Measurements from ENCODE around the gene CCL24.
"Not testable (repeated sequence)": the region's sequence is repeated elsewhere in the genome, so short reads cannot be mapped to it uniquely, and the experiment has no call there.

The CCL24 gene, protein sequence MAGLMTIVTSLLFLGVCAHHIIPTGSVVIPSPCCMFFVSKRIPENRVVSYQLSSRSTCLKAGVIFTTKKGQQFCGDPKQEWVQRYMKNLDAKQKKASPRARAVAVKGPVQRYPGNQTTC

DNA sequence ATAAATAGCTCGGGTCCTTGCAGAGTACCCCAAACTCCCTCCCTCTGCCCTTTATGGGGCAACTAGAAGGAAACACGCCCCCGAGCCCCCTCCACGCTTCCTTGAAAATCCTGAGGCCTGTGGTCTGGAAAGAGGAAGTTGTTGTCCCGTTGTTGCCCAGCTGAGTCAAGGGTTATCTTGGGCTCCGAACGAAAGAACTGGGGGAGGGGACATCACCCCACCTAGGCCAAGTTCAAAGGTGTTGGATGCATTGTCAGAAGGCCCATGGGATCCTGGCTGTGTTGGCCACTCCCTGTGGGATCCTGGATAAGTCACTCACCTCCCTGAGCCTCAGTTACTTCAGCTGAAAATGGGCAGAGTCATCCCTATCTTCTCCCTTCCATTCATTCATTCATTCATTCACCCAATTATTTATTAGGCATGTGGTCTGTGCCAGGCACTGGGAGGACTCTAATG lies at the start of gene CCL24:
Gene CCL24 (minus strand): TSS at position 26 of the 456 bp plus-strand sequence. CDS start 91 bp downstream, outside the sequence.
- no peak for DNase-seq (ENCODE audit: low spot score)

GRCh38 chr7:75861636-75862035 lies 48.0 kb upstream of the CCL24 start:
- DNase-seq (ENCODE audit: low spot score) = no peak

GRCh38 chr7:75858410-75858809 lies 44.8 kb upstream of the CCL24 start:
- DNase-seq (ENCODE audit: low spot score) = no peak

DNA sequence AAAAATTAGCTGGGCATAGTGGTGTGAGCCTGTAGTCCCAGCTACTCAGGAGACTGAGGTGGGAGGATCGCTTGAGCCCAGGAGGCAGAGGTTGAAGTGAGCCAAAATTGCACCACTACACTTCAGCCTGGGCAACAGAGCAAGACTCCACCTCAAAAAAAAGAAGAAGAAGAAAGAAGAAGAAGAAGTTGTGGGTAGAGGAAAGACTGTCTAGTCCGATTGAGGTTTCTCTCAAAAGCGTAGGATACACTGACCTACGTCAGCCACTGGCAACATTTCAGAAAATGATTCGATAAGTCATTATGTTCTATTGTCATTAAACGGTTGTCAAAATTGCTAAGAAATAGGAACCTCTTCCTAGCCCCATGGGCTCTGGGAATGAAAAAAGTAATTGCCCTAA lies 42.9 kb upstream of the CCL24 start:
- no peak for DNase-seq (ENCODE audit: low spot score)

DNA sequence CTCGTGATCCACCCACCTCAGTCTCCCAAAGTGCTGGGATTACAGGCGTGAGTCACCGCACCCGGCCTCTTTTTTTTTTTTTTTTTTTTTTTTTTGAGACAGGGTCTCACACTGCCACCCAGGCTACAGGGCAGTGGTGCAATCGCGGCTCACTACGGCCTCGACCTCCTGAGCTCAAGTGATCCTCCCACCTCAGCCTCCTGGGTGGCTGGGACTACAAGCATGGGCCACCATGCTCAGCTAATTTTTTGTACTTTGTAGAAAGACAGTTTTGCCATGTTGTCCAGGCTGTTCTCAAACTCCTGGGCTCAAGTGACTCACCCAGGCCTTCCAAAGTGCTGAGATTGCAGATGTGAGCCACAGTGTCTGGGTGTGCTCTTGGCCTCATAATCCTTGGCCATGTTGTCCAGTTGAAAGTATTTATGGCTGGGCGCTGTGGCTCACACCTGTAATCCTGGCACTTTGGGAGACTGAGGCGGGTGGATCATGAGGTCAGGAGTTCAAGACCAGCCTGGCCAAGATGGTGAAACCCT lies 41.3 kb upstream of the CCL24 start:
- not testable (repeated sequence) for DNase-seq (ENCODE audit: low spot score)

DNA sequence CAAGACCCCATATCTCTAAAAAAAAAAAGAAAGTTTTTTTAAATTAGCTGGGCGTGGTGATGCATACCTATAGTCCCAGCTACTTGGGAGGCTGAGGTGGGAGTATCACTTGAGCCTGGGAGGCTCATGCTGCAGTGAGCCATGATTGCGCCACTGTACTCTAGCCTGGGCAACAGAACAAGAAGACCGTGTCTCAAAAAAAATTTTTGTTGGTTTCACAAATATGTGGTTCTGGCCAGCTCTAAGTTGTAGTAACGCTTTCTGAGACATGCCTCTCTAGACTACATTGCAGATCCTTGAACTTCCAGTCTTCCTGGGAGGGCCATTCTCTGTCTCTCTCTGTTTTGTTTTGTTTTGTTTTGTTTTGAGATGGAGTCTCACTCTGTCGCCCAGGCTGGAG lies 40.6 kb upstream of the CCL24 start:
- DNase-seq (ENCODE audit: low spot score) = no peak

GRCh38 chr7:75850235-75850634 lies 36.6 kb upstream of the CCL24 start:
- DNase-seq (ENCODE audit: low spot score) = no peak

- DNase-seq (ENCODE audit: low spot score) = no peak
These were observed 36.0 kb upstream of the CCL24 start for GRCh38 chr7:75849573-75849972.

GRCh38 chr7:75847707-75848106 lies 34.1 kb upstream of the CCL24 start:
- DNase-seq (ENCODE audit: low spot score) = no peak

DNA sequence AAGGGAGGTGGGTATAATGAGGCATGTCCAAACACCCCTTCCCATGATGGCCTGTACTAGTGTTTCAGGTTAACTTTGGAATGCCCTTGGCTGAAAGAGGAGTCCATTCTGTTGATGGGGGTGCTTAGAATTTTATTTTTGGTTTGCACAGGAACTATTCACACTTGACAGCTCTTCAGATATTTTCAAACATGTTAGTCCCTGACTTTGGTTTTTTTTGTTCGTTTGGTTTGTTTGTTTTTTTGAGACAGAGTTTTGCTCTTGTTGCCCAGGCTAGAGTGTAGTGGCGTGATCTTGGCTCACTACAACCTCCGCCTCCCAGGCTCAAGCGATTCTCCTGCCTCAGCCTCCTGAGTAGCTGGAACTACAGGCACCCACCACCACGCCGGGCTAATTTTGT lies 31.5 kb upstream of the CCL24 start:
- not testable (repeated sequence) for DNase-seq (ENCODE audit: low spot score)

DNA sequence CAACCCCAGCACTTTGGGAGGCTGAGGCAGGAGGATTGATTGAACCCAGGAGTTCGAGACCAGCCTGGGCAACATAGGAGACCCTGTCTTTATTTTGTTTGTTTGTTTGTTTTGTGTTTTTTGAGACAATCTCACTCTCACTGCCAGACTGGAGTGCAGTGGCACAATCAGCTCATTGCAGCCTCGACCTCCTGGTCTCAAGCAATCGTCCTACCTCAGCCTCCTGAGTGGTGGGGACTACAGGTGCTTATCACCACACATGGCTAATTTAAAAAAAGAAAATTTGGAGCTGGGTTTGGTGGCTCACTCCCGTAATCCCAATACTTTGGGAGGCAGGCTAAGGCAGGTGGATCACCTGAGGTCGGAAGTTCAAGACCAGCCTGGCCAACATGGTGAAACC lies 30.6 kb upstream of the CCL24 start:
- no peak for DNase-seq (ENCODE audit: low spot score)

GRCh38 chr7:75843613-75844116 lies 30.1 kb upstream of the CCL24 start:
- DNase-seq (ENCODE audit: low spot score) = no peak

DNA sequence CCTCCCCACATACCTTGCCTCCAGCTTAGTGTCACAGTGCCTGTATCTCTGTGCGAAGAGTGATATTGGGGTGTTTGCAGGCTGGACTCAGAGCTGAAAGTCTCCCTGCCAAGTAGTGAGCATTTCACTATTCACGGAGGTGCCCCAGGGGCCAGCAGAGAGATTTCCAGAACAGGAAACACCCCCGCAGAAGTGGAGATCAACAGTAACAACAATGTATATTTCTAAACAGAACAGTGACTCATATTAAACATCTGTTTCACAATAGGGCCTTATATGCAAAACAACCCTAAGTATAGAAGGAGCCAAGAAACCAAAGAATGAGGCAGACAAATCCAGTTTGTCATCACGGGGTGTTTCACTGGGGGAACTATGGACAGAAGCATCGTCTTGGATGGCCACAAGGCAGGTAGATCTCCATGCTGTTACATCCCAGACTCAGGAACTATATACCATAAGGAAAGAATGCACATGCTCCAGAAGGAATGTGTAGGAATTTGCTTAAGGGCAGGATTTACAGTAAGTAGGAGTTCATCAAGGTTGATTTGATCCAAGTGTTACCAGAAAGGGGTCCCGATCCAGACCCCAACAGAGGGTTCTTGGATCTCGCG lies 29.3 kb upstream of the CCL24 start:
- DNase-seq (ENCODE audit: low spot score) = peak; percentile 28

DNA sequence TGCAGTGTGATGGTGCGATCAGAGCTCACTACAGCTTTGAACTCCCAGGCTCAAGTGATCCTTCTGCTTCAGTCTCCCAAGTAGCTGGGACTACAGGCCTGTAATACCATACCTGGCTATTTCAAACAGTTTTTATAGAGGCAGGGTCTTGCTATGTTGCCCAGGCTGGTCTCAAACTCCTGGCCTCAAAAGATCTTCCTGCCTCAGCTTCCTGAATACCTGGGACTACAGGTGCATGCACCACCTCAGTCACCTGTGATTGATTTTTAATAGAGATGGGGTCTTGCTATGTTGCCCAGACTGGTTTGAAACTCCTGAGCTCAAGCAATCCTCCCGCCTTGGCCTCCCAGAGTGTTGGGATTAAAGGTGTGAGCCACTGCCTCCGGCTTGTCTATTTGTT lies 26.4 kb upstream of the CCL24 start:
- no peak for DNase-seq (ENCODE audit: low spot score)

DNA sequence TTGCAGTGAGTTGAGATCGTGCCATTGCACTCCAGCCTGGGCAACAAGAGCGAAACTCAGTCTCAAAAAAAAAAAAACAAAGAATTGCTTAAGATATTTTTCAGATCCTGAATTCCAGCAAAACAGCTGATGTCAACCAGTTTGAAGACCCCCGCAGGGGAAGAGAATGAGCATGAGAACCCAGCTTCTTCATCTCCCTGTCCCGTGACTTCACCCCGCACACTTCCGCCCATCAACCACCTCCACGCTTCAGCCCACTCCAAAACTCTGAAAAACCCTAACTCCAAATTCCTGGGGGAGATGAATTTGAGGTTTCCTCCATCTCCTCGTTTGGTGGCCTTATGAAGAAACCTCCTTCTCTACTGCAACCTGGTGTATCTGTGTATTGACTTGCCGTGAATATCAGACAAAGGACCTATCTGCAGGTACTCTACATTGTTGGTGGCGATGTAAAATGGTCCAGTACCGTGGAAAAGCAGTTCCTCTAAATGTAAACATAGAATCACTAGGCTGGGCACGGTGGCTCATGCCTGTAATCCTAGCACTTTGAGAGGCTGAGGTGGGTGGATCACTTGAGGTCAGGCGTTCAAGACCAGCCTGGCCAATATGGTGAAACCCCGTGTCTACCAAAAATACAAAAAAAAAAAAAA lies 24.8 kb upstream of the CCL24 start:
- DNase-seq (ENCODE audit: low spot score) = not testable (repeated sequence)

DNA sequence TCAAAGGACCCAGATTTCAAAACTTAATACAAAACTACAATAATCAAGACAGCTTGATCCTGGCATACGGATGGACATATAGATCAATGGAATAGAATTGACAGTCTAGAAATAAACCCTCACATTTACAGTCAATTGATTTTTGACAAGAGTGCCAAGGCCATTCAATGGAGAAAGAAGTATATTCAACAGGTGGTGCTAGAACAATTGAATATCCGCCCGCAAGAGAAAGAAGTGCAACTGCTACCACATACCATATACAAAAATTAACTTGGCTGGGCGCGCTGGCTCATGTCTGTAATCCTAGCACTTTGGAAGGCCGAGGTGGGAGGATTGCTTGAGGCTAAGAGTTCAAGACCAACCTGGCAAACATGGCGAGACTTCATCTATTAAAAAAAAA lies 23.2 kb upstream of the CCL24 start:
- no peak for DNase-seq (ENCODE audit: low spot score)

DNA sequence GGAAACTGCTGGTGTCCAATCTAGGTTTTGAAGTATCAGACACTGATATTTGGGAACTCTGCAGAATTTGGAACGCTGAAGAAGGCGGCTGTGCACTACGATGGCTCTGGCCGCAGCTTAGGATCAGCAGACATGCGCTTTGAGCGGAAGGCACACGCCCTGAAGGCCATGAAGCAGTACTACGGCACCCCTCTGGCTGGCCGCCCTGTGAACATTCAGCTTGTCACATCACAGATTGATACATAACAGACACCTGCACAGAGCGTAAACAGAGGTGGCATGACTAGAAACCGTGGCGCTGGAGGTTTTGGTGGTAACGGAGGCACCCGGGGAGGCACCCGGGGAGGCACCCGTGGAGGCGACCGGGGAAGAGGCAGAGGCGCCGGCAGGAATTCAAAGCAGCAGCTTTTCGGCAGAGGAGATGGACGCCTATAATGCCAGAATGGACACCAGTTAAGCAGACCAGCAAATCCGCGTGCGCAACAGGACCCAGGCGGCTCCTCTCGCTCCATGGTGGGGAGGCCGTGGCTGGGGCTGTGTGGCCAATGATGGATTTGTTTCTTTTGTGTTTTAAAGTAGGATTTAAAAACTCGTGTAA lies 22.2 kb upstream of the CCL24 start:
- no peak for DNase-seq (ENCODE audit: low spot score)

DNA sequence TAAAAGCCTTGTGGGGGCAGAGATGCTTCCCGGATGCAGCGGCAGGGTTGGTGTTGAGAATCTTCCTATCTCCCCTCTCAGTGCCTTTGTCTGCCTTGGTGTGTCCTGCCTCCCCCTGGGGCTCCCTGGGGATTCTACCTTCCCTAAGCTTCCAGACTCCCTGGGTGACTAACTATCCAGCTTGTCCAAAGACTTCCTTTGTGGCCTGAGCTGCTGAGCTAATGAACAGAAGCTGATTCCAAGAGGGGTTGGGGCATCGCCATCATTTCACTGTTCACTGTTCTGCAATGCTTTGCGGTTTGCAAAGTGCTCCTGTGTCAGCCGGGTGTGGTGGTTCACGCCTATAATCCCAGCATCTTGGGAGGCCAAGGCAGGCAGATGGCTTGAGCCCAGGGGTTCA lies 20.1 kb upstream of the CCL24 start:
- not testable (repeated sequence) for DNase-seq (ENCODE audit: low spot score)

DNA sequence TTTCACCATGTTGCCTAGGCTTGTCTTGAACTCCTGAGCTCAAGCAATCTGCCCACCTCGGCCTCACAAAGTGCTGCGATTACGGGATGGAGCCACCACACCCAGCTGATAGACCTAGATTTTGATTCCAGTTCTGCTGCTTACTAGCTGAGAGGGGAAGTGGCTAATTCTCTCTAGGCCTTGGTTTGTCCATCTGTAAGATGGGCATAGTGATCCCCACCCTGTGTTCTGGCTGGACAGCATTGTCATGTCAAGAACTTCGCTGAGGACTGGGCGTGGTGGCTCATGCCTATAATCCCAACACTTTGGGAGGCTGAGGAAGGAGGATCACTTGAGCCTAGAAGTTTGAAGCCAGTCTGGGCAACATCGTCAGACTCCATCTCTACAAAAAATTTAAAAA lies 17.4 kb upstream of the CCL24 start:
- no peak for DNase-seq (ENCODE audit: low spot score)

DNA sequence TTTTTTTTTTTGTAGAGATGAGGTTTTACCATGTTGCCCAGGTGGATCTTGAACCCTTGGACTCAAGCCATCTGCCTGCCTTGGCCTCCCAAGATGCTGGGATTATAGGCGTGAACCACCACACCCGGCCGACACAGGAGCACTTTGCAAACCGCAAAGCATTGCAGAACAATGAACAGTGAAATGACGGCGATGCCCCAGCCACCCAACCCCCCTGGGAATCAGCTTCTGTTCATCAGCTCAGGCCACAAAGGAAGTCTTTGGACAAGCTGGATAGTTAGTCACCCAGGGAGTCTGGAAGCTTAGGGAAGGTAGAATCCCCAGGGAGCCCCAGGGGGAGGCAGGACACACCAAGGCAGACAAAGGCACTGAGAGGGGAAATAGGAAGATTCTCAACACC lies 16.1 kb upstream of the CCL24 start:
- DNase-seq (ENCODE audit: low spot score) = not testable (repeated sequence)

DNA sequence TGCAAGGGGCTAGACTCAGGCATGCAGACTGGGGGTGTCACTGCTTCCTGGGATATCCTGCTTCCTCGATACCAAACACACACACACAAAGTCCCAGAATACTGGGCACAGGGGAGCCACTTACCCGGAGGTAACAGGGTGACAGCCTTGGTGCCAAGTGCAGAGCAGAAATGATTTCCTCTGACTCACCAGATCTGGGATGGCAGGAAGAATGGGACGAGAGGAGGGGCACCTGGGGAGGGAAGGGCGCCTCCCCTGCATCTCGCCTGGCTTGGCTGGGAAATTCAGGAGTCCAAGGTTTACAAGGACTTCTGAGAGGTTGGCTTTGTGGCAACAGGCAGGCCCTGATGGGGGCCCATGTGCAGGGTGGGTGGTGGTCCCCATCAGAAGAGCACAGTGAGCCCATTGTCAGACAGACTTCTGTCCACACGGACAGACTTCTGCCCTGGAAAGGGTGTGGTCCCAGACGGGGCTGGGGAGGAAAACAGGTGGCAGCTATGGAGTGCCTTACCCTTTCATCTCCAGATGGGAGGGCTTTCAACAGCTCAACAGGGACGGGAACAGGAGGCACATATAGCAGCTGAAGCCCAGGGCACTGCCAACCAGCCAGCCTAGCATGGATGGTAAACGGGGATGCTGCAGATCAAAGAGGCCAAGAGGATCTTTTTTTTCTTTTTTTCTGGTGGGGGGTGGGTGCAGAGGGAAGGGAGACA lies 9.7 kb upstream of the CCL24 start:
- DNase-seq (ENCODE audit: low spot score) = no peak

GRCh38 chr7:75820688-75821087 lies 7.1 kb upstream of the CCL24 start:
- DNase-seq (ENCODE audit: low spot score) = no peak

Measured in NAMALWA (cell line).